Sigmoid colon (tissue), 7 donors: ENCODE measurements around the gene AGBL5. TPM values are rescaled to one million over a fixed set of nuclear protein-coding genes. Genes with fewer than 3 reads are reported as not detected.

Experiments
- DNase-seq: peaks from one replicate; pipeline ENCODE4 v3.0.0-alpha.2; 2019
- H3K27ac ChIP-seq, 4 donors: fragments of 200-600 bp; sonication (generic); one replicate each; pipeline ENCODE4 v1.5.1; 2016 to 2019; ENCODE audit warnings: mild to moderate bottlenecking in 1 of 4
- H3K27me3 ChIP-seq, 3 donors: fragments of 200-600 bp; sonication (generic); one replicate each; pipeline ENCODE4 v1.5.1; 2019; ENCODE audit warnings: mild to moderate bottlenecking in 1 of 3
- H3K36me3 ChIP-seq, 4 donors: fragments of 200-600 bp; sonication (generic); one replicate each; pipeline ENCODE4 v1.5.1; 2016 to 2019
- H3K4me1 ChIP-seq, 4 donors: fragments of 200-600 bp; sonication (generic); one replicate each; pipeline ENCODE4 v1.5.1; 2017 to 2019
- H3K4me3 ChIP-seq, 4 donors: fragments of 200-600 bp; sonication (generic); one replicate each; pipeline ENCODE4 v1.5.1; 2017 to 2019; ENCODE audit warnings: mild to moderate bottlenecking in 2 of 4, moderate library complexity in 1 of 4
- H3K9me3 ChIP-seq, 4 donors: fragments of 200-600 bp in 3 of 4; sonication (generic) in 3 of 4; one replicate each; pipeline versions ENCODE4 v1.5.1 to v1.6.1; 2013 to 2019
- CTCF ChIP-seq, 4 experiments: fragments of 450-650 bp in 3 of 4; fragments of 200-600 bp in 1 of 4; IDR thresholded peaks; one replicate each; pipeline ENCODE4 v1.5.1; 2016 to 2019; ENCODE audit warnings: antibody characterized with exemption in 4 of 4, mild to moderate bottlenecking in 3 of 4, moderate library complexity in 2 of 4
- EP300 ChIP-seq, 4 donors: sonication (generic); formaldehyde crosslinking; IDR thresholded peaks; one replicate each; pipeline ENCODE4 v1.6.1; 2017; ENCODE audit warnings: antibody characterized with exemption in 4 of 4
- POLR2A ChIP-seq, 2 donors: fragments of 450-650 bp; IDR thresholded peaks; one replicate each; pipeline ENCODE4 v1.6.1; 2016; ENCODE audit warnings: antibody characterized with exemption in 2 of 2, mild to moderate bottlenecking in 2 of 2, moderate library complexity in 2 of 2
- POLR2AphosphoS5 ChIP-seq, 4 donors: sonication (generic); formaldehyde crosslinking; IDR thresholded peaks; one replicate each; pipeline ENCODE4 v1.6.1; 2017; ENCODE audit warnings: antibody characterized with exemption in 4 of 4
- WGBS, 2 donors: extraction: QIAGEN DNeasy Blood & Tissue Kit; methylation state at CpG; one replicate each; pipeline ENCODE4 v1.1.7; 2013; 5-methylcytosine and 5-hydroxymethylcytosine counted together
- intact Hi-C: fragments of 100-400 bp; cut with DNase I; formaldehyde crosslinking; loops from one replicate; pipeline ENCODE4 v1.15.1; 2023
- polyA plus RNA-seq, 3 donors: library from polyadenylated mRNA; stranded (reverse); fragments of 200-250 nt; gene quantifications; one replicate each; pipeline ENCODE4 v1.2.3, GENCODE V29; 2013
- total RNA-seq, 4 donors: library from RNA; depleted of rRNA; stranded (reverse); fragments of >200 nt; gene quantifications; one replicate each; pipeline ENCODE4 v1.1.0, GENCODE V29; 2016
- donor health status: healthy with polysubstance abuse.
- donor health status: Bipolar disorder and iron deficiency.
- donor health status: healthy.

Gene AGBL5
- total and polyA plus RNA-seq, 7 donors, result 12.4 to 23.3 (median 16.8) TPM

- H3K4me3 ChIP-seq, result no peak overlapping the region
- peaks cover 6 to 62% (median 31%) of the 10 kb centered on the region in 4 donors for H3K36me3 ChIP-seq
- no peak for DNase-seq
- no peak for TF ChIP-seq POLR2AphosphoS5 (IDR thresholded peaks at IDR 0.05)
- TF ChIP-seq EP300 (IDR thresholded peaks at IDR 0.05), result no peak
- no peak for TF ChIP-seq POLR2A (IDR thresholded peaks at IDR 0.05)
- no peak for TF ChIP-seq CTCF (IDR thresholded peaks at IDR 0.05)
- intact Hi-C loops, result no loop called here
- 92 to 94% methylated on average over 24 of the region's 24 CpGs for WGBS, 2 donors
- no peaks in the 10 kb centered on the region for H3K4me1 ChIP-seq
- H3K9me3 ChIP-seq, result no peaks in the 10 kb centered on the region
- no peak overlapping the region for H3K27ac ChIP-seq
- H3K27me3 ChIP-seq, result no peaks in the 10 kb centered on the region
These were observed 25.3 kb upstream of the AGBL5 start for GRCh38 chr2:27025861-27026851.

DNA sequence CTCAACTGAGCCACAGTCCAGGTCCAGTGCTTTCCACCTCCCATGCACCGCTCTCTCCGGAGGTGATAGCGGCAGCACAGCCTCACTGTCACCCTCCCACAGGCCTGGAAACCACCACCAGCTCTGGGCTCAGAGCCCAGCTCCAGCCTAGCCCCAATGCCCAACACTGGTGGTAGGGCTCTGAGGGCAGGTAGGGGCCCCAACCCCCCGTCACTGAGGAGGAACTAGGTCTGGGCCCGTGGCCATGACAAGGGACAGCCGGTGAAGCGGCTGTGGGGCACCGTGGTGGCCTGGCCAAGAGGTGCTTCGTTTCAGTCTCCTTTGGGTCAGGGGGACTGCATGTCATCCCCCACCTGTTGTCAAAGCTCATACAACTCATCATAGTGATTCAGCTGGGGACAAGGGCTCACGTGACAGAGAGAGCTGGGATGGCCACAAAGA, 24.2 kb upstream of the AGBL5 start:
- TF ChIP-seq EP300 (IDR thresholded peaks at IDR 0.05) (no peak), POLR2A (IDR thresholded peaks at IDR 0.05) (no peak), CTCF (IDR thresholded peaks at IDR 0.05) (no peak), POLR2AphosphoS5 (IDR thresholded peaks at IDR 0.05) (no peak)
- intact Hi-C loops, result no loop called here
- WGBS, 2 donors, result 92 to 94% methylated on average over 10 of the region's 10 CpGs
- no peak overlapping the region for H3K4me3 ChIP-seq
- DNase-seq, result no peak
- peaks cover 6 to 59% (median 30%) of the 10 kb centered on the region in 4 donors for H3K36me3 ChIP-seq
- no peak overlapping the region for H3K27ac ChIP-seq
- peaks cover 0 to 5% (median 1%) of the 10 kb centered on the region in 4 donors for H3K4me1 ChIP-seq
- H3K9me3 ChIP-seq, result no peaks in the 10 kb centered on the region
- H3K27me3 ChIP-seq, result no peaks in the 10 kb centered on the region

GRCh38 chr2:27029051-27029450, 22.4 kb upstream of the AGBL5 start:
- TF ChIP-seq POLR2A (IDR thresholded peaks at IDR 0.05) (no peak), EP300 (IDR thresholded peaks at IDR 0.05) (no peak), POLR2AphosphoS5 (IDR thresholded peaks at IDR 0.05) (no peak), CTCF (IDR thresholded peaks at IDR 0.05) (no peak)
- H3K4me3 ChIP-seq, result no peak overlapping the region
- WGBS, 2 donors, result 90 to 95% methylated on average over 2 of the region's 2 CpGs
- H3K4me1 ChIP-seq, result peaks cover 0 to 14% (median 10%) of the 10 kb centered on the region in 4 donors
- peak; percentile 26 for DNase-seq
- no peaks in the 10 kb centered on the region for H3K9me3 ChIP-seq
- H3K36me3 ChIP-seq, result peaks cover 0 to 41% (median 15%) of the 10 kb centered on the region in 4 donors
- H3K27me3 ChIP-seq, result no peaks in the 10 kb centered on the region
- intact Hi-C loops, result no loop called here
- H3K27ac ChIP-seq, result no peak overlapping the region

- Histone ChIP-seq H3K4me3 (peak within 1 kb of the TSS; percentile 79 to 97 (median 84)), H3K27ac (peak within 1 kb of the TSS; percentile 81 to 89 (median 84)), H3K36me3 (peaks cover 23 to 38% (median 26%) of the 10 kb centered on the region in 4 donors), H3K9me3 (no peaks in the 10 kb centered on the region), H3K4me1 (peaks cover 0 to 30% (median 23%) of the 10 kb centered on the region in 4 donors), H3K27me3 (no peaks in the 10 kb centered on the region)
- TF ChIP-seq POLR2A (IDR thresholded peaks at IDR 0.05) (peak; percentile 45 to 59), CTCF (IDR thresholded peaks at IDR 0.05) (no peak), EP300 (IDR thresholded peaks at IDR 0.05) (no peak), POLR2AphosphoS5 (IDR thresholded peaks at IDR 0.05) (peak; percentile 25 to 85 (median 68))
- peak; percentile 95 for DNase-seq
- 0 to 1% methylated on average over 76 of the region's 76 CpGs for WGBS, 2 donors
- intact Hi-C loops, result loop anchor here (1.0 to 10.0 kb wide), 4 partner anchors 18 to 248 kb away; partner anchors contain the start of genes ATRAID, CENPA, KHK and SLC5A6
These were observed 18.8 kb upstream of the AGBL5 start, which contains the start of gene TMEM214 for GRCh38 chr2:27032495-27033252. Gene TMEM214 (plus strand): TSS chr2:27032965. CDS start chr2:27033016, 51 bp downstream.
